Nephron (organoid): ENCODE measurements around the gene TP53I3.
"Not testable (repeated sequence)": the region's sequence is repeated elsewhere in the genome, so short reads cannot be mapped to it uniquely, and the experiment has no call there.

Experiments
- H3K27ac Mint-ChIP-seq, 3 experiments: 2 replicates each; pipeline ENCODE4 v1.8.0; 2020; ENCODE audit warnings: mixed read lengths in 3 of 3, mild to moderate bottlenecking in 2 of 3, moderate library complexity in 1 of 3
- H3K27me3 Mint-ChIP-seq: 2 replicates; pipeline ENCODE4 v1.8.0; 2021; ENCODE audit warnings: low read depth, mild to moderate bottlenecking, moderate library complexity, mixed read lengths
- H3K36me3 Mint-ChIP-seq: 2 replicates; pipeline ENCODE4 v1.8.0; 2020; ENCODE audit warnings: low read depth, mixed read lengths
- H3K4me1 Mint-ChIP-seq: 2 replicates; pipeline ENCODE4 v1.8.0; 2020; ENCODE audit warnings: mixed read lengths
- H3K4me3 Mint-ChIP-seq, 3 experiments: 2 replicates each; pipeline ENCODE4 v1.8.0; 2020; ENCODE audit warnings: mild to moderate bottlenecking in 3 of 3, mixed read lengths in 3 of 3, moderate library complexity in 2 of 3
- H3K9me3 Mint-ChIP-seq: 2 replicates; pipeline ENCODE4 v1.8.0; 2020; ENCODE audit warnings: mixed read lengths
- CTCF ChIP-seq, 3 experiments: fragments of 200-600 bp; sonication (generic); IDR thresholded peaks; one replicate each; pipeline ENCODE4 v1.5.0; 2021; ENCODE audit warnings: antibody characterized with exemption in 3 of 3; ENCODE audit not compliant: unreplicated experiment in 3 of 3

TP53I3 gene

GRCh38 chr2:24104906-24105305, 20.3 kb upstream of the TP53I3 start:
- no peak for TF ChIP-seq CTCF (IDR thresholded peaks at IDR 0.05; ENCODE audit: unreplicated experiment in 3 of 3)
- Mint-ChIP-seq H3K9me3 (peaks cover 44% of the 10 kb centered on the region), H3K4me1 (no peaks in the 10 kb centered on the region), H3K27me3 (no peaks in the 10 kb centered on the region), H3K36me3 (peaks cover 46% of the 10 kb centered on the region), H3K27ac (no peak overlapping the region), H3K4me3 (no peak overlapping the region)

- TF ChIP-seq CTCF (IDR thresholded peaks at IDR 0.05; ENCODE audit: unreplicated experiment in 3 of 3), result no peak
- Mint-ChIP-seq H3K4me1 (no peaks in the 10 kb centered on the region), H3K27ac (no peak overlapping the region), H3K4me3 (no peak overlapping the region), H3K9me3 (peaks cover 47% of the 10 kb centered on the region), H3K27me3 (no peaks in the 10 kb centered on the region), H3K36me3 (peaks cover 52% of the 10 kb centered on the region)
Observed at GRCh38 chr2:24104110-24104650, 19.5 kb upstream of the TP53I3 start.

- Mint-ChIP-seq H3K27me3 (no peaks in the 10 kb centered on the region), H3K9me3 (peaks cover 50% of the 10 kb centered on the region), H3K36me3 (peaks cover 57% of the 10 kb centered on the region), H3K4me1 (no peaks in the 10 kb centered on the region), H3K27ac (no peak overlapping the region), H3K4me3 (no peak overlapping the region)
- no peak for TF ChIP-seq CTCF (IDR thresholded peaks at IDR 0.05; ENCODE audit: unreplicated experiment in 3 of 3)
Observed at GRCh38 chr2:24102677-24103076, 18.0 kb upstream of the TP53I3 start.

- no peak for TF ChIP-seq CTCF (IDR thresholded peaks at IDR 0.05; ENCODE audit: unreplicated experiment in 3 of 3)
- Mint-ChIP-seq H3K4me1 (no peaks in the 10 kb centered on the region), H3K27ac (no peak overlapping the region), H3K27me3 (no peaks in the 10 kb centered on the region), H3K36me3 (peaks cover 57% of the 10 kb centered on the region), H3K4me3 (no peak overlapping the region), H3K9me3 (peaks cover 47% of the 10 kb centered on the region)
Observed at GRCh38 chr2:24101992-24102391, 17.4 kb upstream of the TP53I3 start.

- not testable (repeated sequence) for H3K27me3 Mint-ChIP-seq, H3K27ac Mint-ChIP-seq, H3K4me1 Mint-ChIP-seq, H3K4me3 Mint-ChIP-seq
- Mint-ChIP-seq H3K36me3 (peaks cover 64% of the 10 kb centered on the region), H3K9me3 (peaks cover 42% of the 10 kb centered on the region)
Observed at GRCh38 chr2:24100732-24101131, 16.1 kb upstream of the TP53I3 start.

GRCh38 chr2:24095171-24095677, 10.6 kb upstream of the TP53I3 start:
- Mint-ChIP-seq H3K36me3 (peaks cover 70% of the 10 kb centered on the region), H3K9me3 (peaks cover 27% of the 10 kb centered on the region)
- H3K27me3 Mint-ChIP-seq, H3K27ac Mint-ChIP-seq, H3K4me1 Mint-ChIP-seq, H3K4me3 Mint-ChIP-seq: not testable (repeated sequence)

GRCh38 chr2:24093270-24093669, 8.6 kb upstream of the TP53I3 start:
- not testable (repeated sequence) for H3K27me3 Mint-ChIP-seq, H3K27ac Mint-ChIP-seq, H3K4me1 Mint-ChIP-seq, H3K4me3 Mint-ChIP-seq
- peaks cover 64% of the 10 kb centered on the region for H3K36me3 Mint-ChIP-seq
- peaks cover 14% of the 10 kb centered on the region for H3K9me3 Mint-ChIP-seq
